ENCODE data around the gene ACTG1. TPM values are rescaled to one million over a fixed set of nuclear protein-coding genes. Genes with fewer than 3 reads are reported as not detected.

The ACTG1 gene
- total RNA-seq, 4 donors from 2014 or later, result 1,168 to 4,304 (median 2,945) TPM

DNA sequence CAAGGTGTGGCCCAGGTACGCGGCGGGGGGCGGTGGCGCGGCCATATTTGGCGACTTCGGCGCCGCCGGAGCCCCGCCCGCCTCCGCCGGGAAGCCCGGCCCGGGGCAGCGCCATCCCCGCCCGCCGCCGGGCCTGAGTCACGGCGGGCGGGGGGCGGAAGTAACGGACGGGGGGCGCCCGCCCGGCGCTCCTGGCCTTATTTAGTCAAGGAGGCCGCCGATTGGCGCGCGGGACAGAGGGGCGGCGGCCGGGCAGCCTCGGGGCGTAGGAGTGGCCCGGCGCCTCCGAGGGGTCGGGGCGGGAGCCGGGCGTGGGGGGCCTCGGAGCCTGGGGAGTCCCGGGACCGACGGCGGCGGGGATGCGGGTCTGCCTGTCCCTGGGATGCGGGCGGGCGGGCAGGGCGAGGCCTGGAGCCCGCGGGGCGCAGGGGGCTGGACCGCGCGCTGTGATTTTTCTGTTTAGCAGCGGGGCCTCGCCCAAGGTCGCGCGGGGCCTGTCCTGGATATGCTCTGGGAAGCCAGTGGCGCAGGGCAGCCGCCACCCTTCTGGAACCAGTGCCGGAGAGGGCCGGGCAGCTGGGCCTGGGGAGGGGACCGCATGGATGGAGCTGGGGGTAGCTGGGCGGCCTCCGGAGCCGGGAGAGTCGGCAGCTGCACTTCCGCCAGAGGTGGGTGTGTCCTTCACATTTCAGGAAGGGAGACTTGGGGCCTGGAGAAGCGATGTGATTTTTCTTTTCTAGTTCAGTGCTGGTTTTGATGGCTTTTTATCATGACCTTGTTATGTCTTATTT, 2.3 kb upstream of the ACTG1 start:
- peaks cover 43 to 52% of the 10 kb centered on the region in 2 donors for H3K4me1 ChIP-seq
- 0% methylated on average over 16 to 24 of the region's 82 CpGs for WGBS, 2 donors
- intact Hi-C loops (cut with DNase I), result no loop called here
- peak; percentile 82 to 83 for DNase-seq
- TF ChIP-seq, protein P1, sequence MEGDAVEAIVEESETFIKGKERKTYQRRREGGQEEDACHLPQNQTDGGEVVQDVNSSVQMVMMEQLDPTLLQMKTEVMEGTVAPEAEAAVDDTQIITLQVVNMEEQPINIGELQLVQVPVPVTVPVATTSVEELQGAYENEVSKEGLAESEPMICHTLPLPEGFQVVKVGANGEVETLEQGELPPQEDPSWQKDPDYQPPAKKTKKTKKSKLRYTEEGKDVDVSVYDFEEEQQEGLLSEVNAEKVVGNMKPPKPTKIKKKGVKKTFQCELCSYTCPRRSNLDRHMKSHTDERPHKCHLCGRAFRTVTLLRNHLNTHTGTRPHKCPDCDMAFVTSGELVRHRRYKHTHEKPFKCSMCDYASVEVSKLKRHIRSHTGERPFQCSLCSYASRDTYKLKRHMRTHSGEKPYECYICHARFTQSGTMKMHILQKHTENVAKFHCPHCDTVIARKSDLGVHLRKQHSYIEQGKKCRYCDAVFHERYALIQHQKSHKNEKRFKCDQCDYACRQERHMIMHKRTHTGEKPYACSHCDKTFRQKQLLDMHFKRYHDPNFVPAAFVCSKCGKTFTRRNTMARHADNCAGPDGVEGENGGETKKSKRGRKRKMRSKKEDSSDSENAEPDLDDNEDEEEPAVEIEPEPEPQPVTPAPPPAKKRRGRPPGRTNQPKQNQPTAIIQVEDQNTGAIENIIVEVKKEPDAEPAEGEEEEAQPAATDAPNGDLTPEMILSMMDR (IDR thresholded peaks at IDR 0.05), result no peak
- TF ChIP-seq POLR2A (IDR thresholded peaks at IDR 0.05), result peak; percentile 21 to 82
- H3K9me3 ChIP-seq, result no peaks in the 10 kb centered on the region
- peaks cover 22 to 26% of the 10 kb centered on the region in 2 donors for H3K36me3 ChIP-seq
- peak overlapping the region; percentile 99 to 100 (median 100) for H3K27ac ChIP-seq
- H3K4me3 ChIP-seq (replicated peaks in 1 of 3), result peak overlapping the region; percentile 54 to 85 (median 58)
- H3K27me3 ChIP-seq, result no peaks in the 10 kb centered on the region

DNA sequence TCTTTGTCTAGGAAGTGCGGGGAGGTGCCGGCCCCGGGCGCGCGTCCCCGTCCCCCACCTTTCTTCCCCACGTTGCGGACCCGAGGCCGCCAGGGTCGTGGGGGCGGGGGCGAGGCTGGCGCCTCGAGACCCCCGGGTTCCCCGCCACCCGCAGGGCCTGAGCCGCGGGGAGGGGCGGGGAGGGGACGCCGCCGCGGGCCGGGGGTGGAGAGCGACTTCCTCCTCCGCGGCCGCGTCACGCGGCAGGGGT, 1.8 kb upstream of the ACTG1 start:
- H3K27ac ChIP-seq, result peak overlapping the region; percentile 99 to 100 (median 100)
- no peaks in the 10 kb centered on the region for H3K9me3 ChIP-seq
- H3K4me3 ChIP-seq (replicated peaks in 1 of 3), result peak overlapping the region; percentile 54 to 85 (median 58)
- no peaks in the 10 kb centered on the region for H3K27me3 ChIP-seq
- H3K4me1 ChIP-seq, result peaks cover 43 to 51% of the 10 kb centered on the region in 2 donors
- H3K36me3 ChIP-seq, result peaks cover 26 to 28% of the 10 kb centered on the region in 2 donors
- no peak for TF ChIP-seq POLR2A (IDR thresholded peaks at IDR 0.05)
- TF ChIP-seq, protein P1 (IDR thresholded peaks at IDR 0.05), result no peak
- intact Hi-C loops (cut with DNase I), result no loop called here
- 0% methylated on average over 16 of the region's 34 CpGs; no CpG with 5 or more reads in 1 of the 2 donors for WGBS, 2 donors
- DNase-seq, result no peak

DNA sequence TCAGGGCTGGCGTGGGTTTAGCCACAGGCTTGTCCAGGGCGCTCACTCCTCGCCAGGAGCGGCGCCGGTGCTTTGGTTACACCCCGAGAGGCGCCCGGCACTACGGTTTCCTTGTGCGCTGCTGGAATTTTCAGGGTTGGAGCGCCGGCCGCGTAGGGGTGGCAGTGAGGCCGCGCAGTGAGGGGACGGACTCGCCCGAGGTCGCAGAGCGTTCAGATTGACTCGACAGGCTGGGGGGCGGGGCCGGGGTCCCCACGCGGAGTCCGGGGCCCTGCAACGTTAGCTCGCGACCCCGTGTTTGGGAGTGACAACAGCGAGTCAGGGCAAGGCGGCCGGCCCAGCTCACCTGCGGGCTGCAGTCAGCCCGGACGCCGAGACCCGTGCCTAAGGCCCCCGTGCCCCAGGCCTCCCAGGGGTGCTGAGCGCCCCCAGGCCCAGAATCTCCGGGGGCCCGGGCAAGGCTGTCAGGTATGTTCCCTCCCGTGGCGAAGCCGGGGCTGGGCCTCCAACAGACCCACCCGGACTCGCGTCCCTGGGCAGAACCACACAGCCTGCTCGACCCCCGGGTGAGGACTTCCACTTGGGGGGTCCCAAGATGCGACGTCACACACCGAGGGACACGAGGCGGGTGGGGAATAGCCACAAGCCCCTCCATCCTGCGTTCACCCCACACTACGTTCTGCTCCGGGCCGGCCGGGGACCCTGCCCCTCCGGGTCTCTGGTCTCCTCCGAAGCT, 1.3 kb upstream of the ACTG1 start:
- H3K27me3 ChIP-seq, result no peaks in the 10 kb centered on the region
- WGBS, 2 donors, result 1 to 5% methylated on average over 4 to 15 of the region's 64 CpGs
- H3K4me1 ChIP-seq, result peaks cover 43 to 51% of the 10 kb centered on the region in 2 donors
- peaks cover 28 to 31% of the 10 kb centered on the region in 2 donors for H3K36me3 ChIP-seq
- peak overlapping the region; percentile 99 to 100 (median 100) for H3K27ac ChIP-seq
- intact Hi-C loops (cut with DNase I), result no loop called here
- DNase-seq, result peak; percentile 76 to 82
- TF ChIP-seq, protein P1 (IDR thresholded peaks at IDR 0.05), result no peak
- peak in 1 of 2 donors; percentile 69 for TF ChIP-seq POLR2A (IDR thresholded peaks at IDR 0.05)
- no peaks in the 10 kb centered on the region for H3K9me3 ChIP-seq
- H3K4me3 ChIP-seq (replicated peaks in 1 of 3), result peak overlapping the region; percentile 54 to 85 (median 58)

DNA sequence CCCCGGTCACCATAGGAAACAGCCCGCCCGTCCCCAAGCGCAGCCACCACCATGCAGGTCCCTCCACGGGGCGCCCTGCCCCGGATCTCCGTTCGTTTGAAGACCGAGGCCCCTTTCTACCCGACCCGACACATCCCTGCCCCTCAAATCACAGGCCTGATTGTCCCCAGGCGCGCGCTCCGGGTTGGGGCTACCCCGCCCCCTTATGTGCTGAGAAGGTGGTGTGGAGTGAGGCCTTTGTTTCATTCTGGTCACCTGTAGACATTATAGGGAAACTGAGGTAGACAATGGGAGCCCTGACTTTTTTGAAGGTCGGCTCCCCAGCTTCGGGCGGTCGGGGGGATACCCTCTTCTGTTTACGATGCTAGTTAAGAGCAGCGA, 763 bp upstream of the ACTG1 start:
- WGBS, 2 donors, result 1 to 6% methylated on average over 14 to 23 of the region's 23 CpGs

More for the DNA sequence above, 763 bp upstream of the ACTG1 start:
- no peaks in the 10 kb centered on the region for H3K27me3 ChIP-seq
- TF ChIP-seq, protein P1 (IDR thresholded peaks at IDR 0.05), result no peak
- no peak for TF ChIP-seq POLR2A (IDR thresholded peaks at IDR 0.05)
- H3K4me3 ChIP-seq (replicated peaks in 1 of 3), result peak overlapping the region; percentile 54 to 85 (median 58)
- intact Hi-C loops (cut with DNase I), result no loop called here
- H3K27ac ChIP-seq, result peak overlapping the region; percentile 99 to 100 (median 100)
- DNase-seq, result peak; percentile 76 to 80
- peaks cover 45 to 51% of the 10 kb centered on the region in 2 donors for H3K4me1 ChIP-seq
- no peaks in the 10 kb centered on the region for H3K9me3 ChIP-seq
- H3K36me3 ChIP-seq, result peaks cover 28 to 31% of the 10 kb centered on the region in 2 donors

Measured in thyroid gland (tissue), 4 donors.